Measurements from ENCODE around the gene OMP. TPM values are rescaled to one million over a fixed set of nuclear protein-coding genes. Genes with fewer than 3 reads are reported as not detected.

The OMP gene
- total and polyA plus RNA-seq, 9 donors, result 0.55 to 1.8 (median 1.6) TPM; not detected in 4

GRCh38 chr11:77112641-77113381, 10.2 kb downstream of the OMP start:
- TF ChIP-seq POLR2A (IDR thresholded peaks at IDR 0.05) (no peak), EP300 (IDR thresholded peaks at IDR 0.05) (no peak), CTCF (IDR thresholded peaks at IDR 0.05) (no peak)
- no peak overlapping the region for H3K4me3 ChIP-seq
- H3K27ac ChIP-seq, result no peak overlapping the region
- no peak for DNase-seq
- WGBS, 3 donors, result 90 to 94% (median 92%) methylated on average over 19 to 20 of the region's 20 CpGs
- no peaks in the 10 kb centered on the region for H3K36me3 ChIP-seq
- no peaks in the 10 kb centered on the region for H3K9me3 ChIP-seq
- H3K4me1 ChIP-seq (ENCODE audit: insufficient read depth), result peaks cover 9% of the 10 kb centered on the region
- intact Hi-C loops (cut with DNase I), result no loop called here
- H3K27me3 ChIP-seq, result no peaks in the 10 kb centered on the region

- H3K9me3 ChIP-seq, result no peaks in the 10 kb centered on the region
- no peaks in the 10 kb centered on the region for H3K36me3 ChIP-seq
- DNase-seq, result peak in 2 of 5 donors; percentile 63 to 65
- intact Hi-C loops (cut with DNase I), result no loop called here
- no peaks in the 10 kb centered on the region for H3K27me3 ChIP-seq
- no peak for TF ChIP-seq POLR2A (IDR thresholded peaks at IDR 0.05)
- no peak for TF ChIP-seq EP300 (IDR thresholded peaks at IDR 0.05)
- no peak for TF ChIP-seq CTCF (IDR thresholded peaks at IDR 0.05)
- no peak overlapping the region for H3K4me3 ChIP-seq
- no peak overlapping the region for H3K27ac ChIP-seq
- H3K4me1 ChIP-seq (ENCODE audit: insufficient read depth), result peaks cover 2% of the 10 kb centered on the region
- 55 to 67% (median 59%) methylated on average over 8 of the region's 8 CpGs for WGBS, 3 donors
Observed at GRCh38 chr11:77113382-77114088, 10.9 kb downstream of the OMP start.

- 90 to 92% (median 92%) methylated on average over 13 of the region's 13 CpGs for WGBS, 3 donors
- DNase-seq, result no peak
- H3K4me3 ChIP-seq, result no peak overlapping the region
- H3K4me1 ChIP-seq (ENCODE audit: insufficient read depth), result peaks cover 2% of the 10 kb centered on the region
- TF ChIP-seq EP300 (IDR thresholded peaks at IDR 0.05) (no peak), CTCF (IDR thresholded peaks at IDR 0.05) (no peak), POLR2A (IDR thresholded peaks at IDR 0.05) (no peak)
- H3K27ac ChIP-seq, result no peak overlapping the region
- no peaks in the 10 kb centered on the region for H3K9me3 ChIP-seq
- intact Hi-C loops (cut with DNase I), result no loop called here
- H3K36me3 ChIP-seq, result no peaks in the 10 kb centered on the region
- no peaks in the 10 kb centered on the region for H3K27me3 ChIP-seq
Observed at GRCh38 chr11:77114089-77114463, 11.4 kb downstream of the OMP start.

GRCh38 chr11:77115181-77115611, 12.6 kb downstream of the OMP start:
- 95 to 98% (median 95%) methylated on average over 16 of the region's 16 CpGs for whole genome bisulfite sequencing, 3 donors

GRCh38 chr11:77115956-77116355, 13.3 kb downstream of the OMP start:
- no peak for DNase-seq
- Histone ChIP-seq H3K9me3 (no peaks in the 10 kb centered on the region), H3K27ac (no peak overlapping the region), H3K27me3 (no peaks in the 10 kb centered on the region), H3K4me1 (ENCODE audit: insufficient read depth) (no peaks in the 10 kb centered on the region), H3K4me3 (no peak overlapping the region), H3K36me3 (no peaks in the 10 kb centered on the region)
- intact Hi-C loops (cut with DNase I), result no loop called here
- WGBS, 3 donors, result 85 to 91% (median 88%) methylated on average over 15 of the region's 15 CpGs
- TF ChIP-seq CTCF (IDR thresholded peaks at IDR 0.05) (no peak), POLR2A (IDR thresholded peaks at IDR 0.05) (no peak), EP300 (IDR thresholded peaks at IDR 0.05) (no peak)

More at GRCh38 chr11:77115181-77115611, 12.6 kb downstream of the OMP start:
- DNase-seq, result no peak
- H3K27ac ChIP-seq, result no peak overlapping the region
- no peak overlapping the region for H3K4me3 ChIP-seq
- TF ChIP-seq EP300 (IDR thresholded peaks at IDR 0.05), result no peak
- no peak for TF ChIP-seq POLR2A (IDR thresholded peaks at IDR 0.05)
- no peaks in the 10 kb centered on the region for H3K9me3 ChIP-seq
- H3K27me3 ChIP-seq, result no peaks in the 10 kb centered on the region
- H3K4me1 ChIP-seq (ENCODE audit: insufficient read depth), result no peaks in the 10 kb centered on the region
- intact Hi-C loops (cut with DNase I), result no loop called here
- no peaks in the 10 kb centered on the region for H3K36me3 ChIP-seq
